Osteoblast (primary cell): ENCODE data around the gene GDF2. TPM values are rescaled to one million over a fixed set of nuclear protein-coding genes. Genes with fewer than 3 reads are reported as not detected.

Experiments used
- DNase-seq: peaks from one replicate; pipeline ENCODE4 v3.0.0; 2011; ENCODE audit warnings: low spot score, mixed read lengths; ENCODE audit not compliant: insufficient read length; ENCODE audit errors: missing footprints
- H2AFZ ChIP-seq: 2 replicates; pipeline ENCODE4 v1.6.0; 2011; ENCODE audit warnings: mild to moderate bottlenecking, low read length
- H3K27ac ChIP-seq: 2 replicates; pipeline ENCODE4 v1.5.1; 2011; ENCODE audit warnings: mild to moderate bottlenecking, low read depth, low read length, moderate library complexity
- H3K27me3 ChIP-seq: 2 replicates; pipeline ENCODE4 v1.6.0; 2012; ENCODE audit warnings: mild to moderate bottlenecking, control low read depth, inconsistent platforms, low read length, moderate library complexity; ENCODE audit not compliant: insufficient read depth
- H3K36me3 ChIP-seq: 2 replicates; pipeline ENCODE4 v1.5.1; 2011; ENCODE audit warnings: mild to moderate bottlenecking, low read length, control low read depth, moderate library complexity; ENCODE audit not compliant: insufficient read depth
- H3K4me1 ChIP-seq: 2 replicates; pipeline ENCODE4 v1.5.1; 2011; ENCODE audit warnings: mild to moderate bottlenecking, low read length, control low read depth, moderate library complexity; ENCODE audit not compliant: insufficient read depth
- H3K4me2 ChIP-seq: 2 replicates; pipeline ENCODE4 v1.6.0; 2011; ENCODE audit warnings: mild to moderate bottlenecking, low read length; ENCODE audit not compliant: insufficient read depth
- H3K4me3 ChIP-seq: fragments of 200-600 bp; sonication (generic); 3 replicates; pipeline ENCODE4 v1.5.1; 2012; ENCODE audit warnings: mild to moderate bottlenecking, low read length, inconsistent platforms; ENCODE audit not compliant: insufficient read depth
- H3K79me2 ChIP-seq: 2 replicates; pipeline ENCODE4 v1.6.0; 2012; ENCODE audit warnings: mild to moderate bottlenecking, low read length, control low read depth, inconsistent platforms; ENCODE audit not compliant: insufficient read depth
- H3K9me3 ChIP-seq: 2 replicates; pipeline ENCODE4 v1.5.1; 2011; ENCODE audit warnings: low read depth, low read length, control low read depth
- H4K20me1 ChIP-seq: 2 replicates; pipeline ENCODE4 v1.6.0; 2012; ENCODE audit warnings: mild to moderate bottlenecking, low read length, control low read depth; ENCODE audit not compliant: insufficient read depth
- total RNA-seq: library from RNA; depleted of rRNA; stranded (reverse); fragments of >200 nt; gene quantifications from 2 replicates; pipeline ENCODE4 v1.2.3, GENCODE V29; 2012
- TF ChIP-seq, protein P1 (sequence below): IDR thresholded peaks from 2 replicates; pipeline ENCODE4 v1.5.1; 2011; ENCODE audit warnings: mild to moderate bottlenecking, low read depth, low read length, moderate library complexity; ENCODE audit errors: extremely low read depth

The GDF2 gene
- total RNA-seq, 1 donor = not detected

DNA sequence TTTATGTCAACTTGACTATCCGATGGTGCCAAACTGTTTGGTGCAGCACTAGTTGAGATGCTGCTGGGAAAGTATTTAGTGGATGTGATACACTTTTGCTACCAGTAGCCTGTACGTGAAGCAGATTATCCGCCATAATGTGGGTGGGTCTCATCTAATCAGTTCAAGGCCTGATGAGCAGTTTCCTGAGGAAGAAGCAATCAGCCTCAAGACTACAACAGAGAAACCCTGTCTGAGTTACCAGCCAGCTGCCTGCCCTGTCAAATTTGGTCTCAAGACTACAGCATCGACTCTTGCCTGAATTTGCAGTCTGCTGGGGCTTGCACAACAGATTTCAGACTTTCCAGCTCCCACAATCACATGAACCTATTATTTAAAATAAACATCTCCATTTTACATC, 15.1 kb downstream of the GDF2 start:
- H3K4me3 ChIP-seq = no peak overlapping the region
- DNase-seq = no peak
- H3K27me3 ChIP-seq = peaks cover 32% of the 10 kb centered on the region
- H3K4me1 ChIP-seq = no peaks in the 10 kb centered on the region
- no peaks in the 10 kb centered on the region for H3K9me3 ChIP-seq
- H3K4me2 ChIP-seq = no peak overlapping the region
- no peaks in the 10 kb centered on the region for H4K20me1 ChIP-seq
- no peaks in the 10 kb centered on the region for H3K36me3 ChIP-seq
- TF ChIP-seq, protein P1, sequence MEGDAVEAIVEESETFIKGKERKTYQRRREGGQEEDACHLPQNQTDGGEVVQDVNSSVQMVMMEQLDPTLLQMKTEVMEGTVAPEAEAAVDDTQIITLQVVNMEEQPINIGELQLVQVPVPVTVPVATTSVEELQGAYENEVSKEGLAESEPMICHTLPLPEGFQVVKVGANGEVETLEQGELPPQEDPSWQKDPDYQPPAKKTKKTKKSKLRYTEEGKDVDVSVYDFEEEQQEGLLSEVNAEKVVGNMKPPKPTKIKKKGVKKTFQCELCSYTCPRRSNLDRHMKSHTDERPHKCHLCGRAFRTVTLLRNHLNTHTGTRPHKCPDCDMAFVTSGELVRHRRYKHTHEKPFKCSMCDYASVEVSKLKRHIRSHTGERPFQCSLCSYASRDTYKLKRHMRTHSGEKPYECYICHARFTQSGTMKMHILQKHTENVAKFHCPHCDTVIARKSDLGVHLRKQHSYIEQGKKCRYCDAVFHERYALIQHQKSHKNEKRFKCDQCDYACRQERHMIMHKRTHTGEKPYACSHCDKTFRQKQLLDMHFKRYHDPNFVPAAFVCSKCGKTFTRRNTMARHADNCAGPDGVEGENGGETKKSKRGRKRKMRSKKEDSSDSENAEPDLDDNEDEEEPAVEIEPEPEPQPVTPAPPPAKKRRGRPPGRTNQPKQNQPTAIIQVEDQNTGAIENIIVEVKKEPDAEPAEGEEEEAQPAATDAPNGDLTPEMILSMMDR = no peak
- no peak overlapping the region for H3K27ac ChIP-seq
- H2AFZ ChIP-seq = no peak overlapping the region
- no peaks in the 10 kb centered on the region for H3K79me2 ChIP-seq

DNA sequence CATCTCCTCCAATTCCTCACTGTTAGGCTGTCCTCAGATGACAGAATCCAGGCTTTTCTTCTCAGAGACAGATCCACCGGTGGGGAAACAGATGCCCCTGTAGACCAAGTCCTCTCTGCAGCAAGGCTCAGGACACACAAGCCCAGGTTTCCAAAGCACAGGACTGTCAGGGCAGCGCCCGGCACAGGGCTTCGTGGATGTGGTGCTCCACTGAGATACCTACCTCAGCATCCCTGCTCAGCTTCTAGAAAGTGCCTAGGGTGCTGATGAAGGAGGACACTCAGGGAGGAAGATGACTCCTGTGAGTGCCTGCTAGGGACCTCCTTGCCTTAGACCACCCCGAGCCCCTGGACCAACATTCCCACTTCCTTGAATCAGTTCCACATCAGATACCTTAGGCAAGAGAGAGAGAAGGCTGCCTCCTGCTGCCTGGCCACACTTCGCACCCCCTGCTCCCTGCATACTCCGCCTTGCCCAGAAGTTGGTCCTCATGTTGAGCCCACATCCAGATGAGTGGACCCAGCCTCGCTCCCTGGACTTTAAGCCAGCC, 17.0 kb downstream of the GDF2 start:
- TF ChIP-seq, protein P1 = no peak
- H2AFZ ChIP-seq = no peak overlapping the region
- H3K4me2 ChIP-seq = no peak overlapping the region
- H3K79me2 ChIP-seq = no peaks in the 10 kb centered on the region
- H3K4me3 ChIP-seq = no peak overlapping the region
- H3K27me3 ChIP-seq = peaks cover 35% of the 10 kb centered on the region
- H4K20me1 ChIP-seq = no peaks in the 10 kb centered on the region
- H3K4me1 ChIP-seq = no peaks in the 10 kb centered on the region
- H3K9me3 ChIP-seq = no peaks in the 10 kb centered on the region
- H3K27ac ChIP-seq = no peak overlapping the region
- H3K36me3 ChIP-seq = no peaks in the 10 kb centered on the region
- DNase-seq = peak; percentile 2

DNA sequence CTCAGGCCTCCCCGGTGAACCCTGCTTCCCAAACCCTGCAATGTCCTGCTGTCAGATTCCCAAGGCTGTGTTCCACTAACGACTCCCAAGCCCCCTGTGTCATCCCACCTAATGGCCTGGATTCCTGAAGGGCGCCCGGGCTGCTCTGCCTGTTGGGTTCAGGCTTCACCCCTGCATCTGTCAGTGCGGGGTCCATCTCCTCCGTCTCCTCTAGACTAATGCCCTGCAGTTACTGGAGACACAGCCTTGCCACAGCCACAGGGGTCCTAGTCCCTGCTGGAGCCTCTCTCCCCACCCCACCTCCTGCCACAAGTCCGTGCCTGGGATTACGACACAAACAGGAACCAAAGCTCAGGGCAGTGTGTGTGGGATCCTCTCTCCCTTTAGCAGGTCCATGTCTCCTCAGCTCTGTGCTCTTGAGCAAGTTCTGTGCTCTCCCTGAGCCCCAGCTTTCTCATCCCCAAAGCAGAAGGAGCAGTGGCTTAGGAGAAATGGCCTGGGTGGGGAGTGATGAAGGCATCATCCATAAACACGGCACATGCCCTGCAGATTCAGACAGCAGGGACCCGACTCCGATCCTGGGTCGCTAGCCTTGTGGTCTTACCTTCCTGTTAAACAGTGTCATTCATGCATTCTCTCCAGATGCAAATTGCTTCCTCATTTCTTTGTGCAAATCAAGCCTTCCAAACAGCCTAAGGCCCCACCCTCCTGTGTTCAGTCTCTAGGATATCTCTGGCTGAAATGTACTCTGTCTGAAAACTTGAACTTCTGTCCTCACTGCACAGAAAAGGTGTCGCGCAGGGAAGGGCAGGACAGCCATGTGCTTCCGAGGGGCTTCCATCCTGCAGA, 17.7 kb downstream of the GDF2 start:
- Histone ChIP-seq H2AFZ (no peak overlapping the region), H3K4me2 (no peak overlapping the region), H3K27me3 (peaks cover 36% of the 10 kb centered on the region), H3K27ac (no peak overlapping the region), H3K4me3 (no peak overlapping the region), H3K4me1 (no peaks in the 10 kb centered on the region), H3K79me2 (no peaks in the 10 kb centered on the region), H3K36me3 (no peaks in the 10 kb centered on the region), H4K20me1 (no peaks in the 10 kb centered on the region), H3K9me3 (no peaks in the 10 kb centered on the region)
- peak; percentile 58 for DNase-seq
- TF ChIP-seq, protein P1 = no peak

DNA sequence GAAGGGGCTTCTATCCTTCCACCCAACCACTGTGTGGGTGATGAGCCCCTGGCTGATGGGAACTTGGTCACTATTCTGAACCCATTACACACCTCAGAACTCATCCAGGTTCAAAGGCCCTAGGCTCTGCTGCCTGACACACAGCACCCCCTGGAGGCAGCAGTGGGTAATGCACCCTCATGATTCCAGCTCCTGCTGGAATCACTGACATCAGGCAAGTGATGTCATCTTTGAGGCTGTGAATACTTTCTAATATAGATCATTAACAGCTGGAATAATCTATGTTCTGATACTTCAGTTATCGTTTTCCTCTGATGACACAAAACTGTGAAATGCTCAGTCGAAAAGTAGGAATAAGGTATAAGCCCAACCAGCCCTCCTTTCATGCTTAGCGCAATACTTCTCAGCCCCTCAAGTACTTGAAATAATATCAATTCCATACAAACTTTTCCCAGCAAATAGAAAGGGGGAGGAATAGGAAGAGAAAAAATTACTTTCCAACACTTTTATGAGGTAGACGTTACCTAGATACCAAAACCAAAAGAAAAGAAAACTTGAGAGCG, 18.4 kb downstream of the GDF2 start:
- H3K36me3 ChIP-seq = no peaks in the 10 kb centered on the region
- no peak overlapping the region for H2AFZ ChIP-seq
- DNase-seq = peak; percentile 87
- no peak overlapping the region for H3K4me2 ChIP-seq
- H3K4me3 ChIP-seq = no peak overlapping the region
- H3K4me1 ChIP-seq = no peaks in the 10 kb centered on the region
- H3K27ac ChIP-seq = no peak overlapping the region
- TF ChIP-seq, protein P1 = peak; percentile 98
- H3K9me3 ChIP-seq = no peaks in the 10 kb centered on the region
- no peaks in the 10 kb centered on the region for H3K79me2 ChIP-seq
- H3K27me3 ChIP-seq = peaks cover 29% of the 10 kb centered on the region
- no peaks in the 10 kb centered on the region for H4K20me1 ChIP-seq
